Osteoblast (primary cell): ENCODE measurements around the gene EFNA1. TPM values are rescaled to one million over a fixed set of nuclear protein-coding genes. Genes with fewer than 3 reads are reported as not detected.

Source experiments
- DNase-seq: peaks from one replicate; pipeline ENCODE4 v3.0.0; 2011; ENCODE audit warnings: low spot score, mixed read lengths; ENCODE audit not compliant: insufficient read length; ENCODE audit errors: missing footprints
- H2AFZ ChIP-seq: 2 replicates; pipeline ENCODE4 v1.6.0; 2011; ENCODE audit warnings: mild to moderate bottlenecking, low read length
- H3K27ac ChIP-seq: 2 replicates; pipeline ENCODE4 v1.5.1; 2011; ENCODE audit warnings: mild to moderate bottlenecking, low read depth, low read length, moderate library complexity
- H3K27me3 ChIP-seq: 2 replicates; pipeline ENCODE4 v1.6.0; 2012; ENCODE audit warnings: mild to moderate bottlenecking, control low read depth, inconsistent platforms, low read length, moderate library complexity; ENCODE audit not compliant: insufficient read depth
- H3K36me3 ChIP-seq: 2 replicates; pipeline ENCODE4 v1.5.1; 2011; ENCODE audit warnings: mild to moderate bottlenecking, low read length, control low read depth, moderate library complexity; ENCODE audit not compliant: insufficient read depth
- H3K4me1 ChIP-seq: 2 replicates; pipeline ENCODE4 v1.5.1; 2011; ENCODE audit warnings: mild to moderate bottlenecking, low read length, control low read depth, moderate library complexity; ENCODE audit not compliant: insufficient read depth
- H3K4me2 ChIP-seq: 2 replicates; pipeline ENCODE4 v1.6.0; 2011; ENCODE audit warnings: mild to moderate bottlenecking, low read length; ENCODE audit not compliant: insufficient read depth
- H3K4me3 ChIP-seq: fragments of 200-600 bp; sonication (generic); 3 replicates; pipeline ENCODE4 v1.5.1; 2012; ENCODE audit warnings: mild to moderate bottlenecking, low read length, inconsistent platforms; ENCODE audit not compliant: insufficient read depth
- H3K79me2 ChIP-seq: 2 replicates; pipeline ENCODE4 v1.6.0; 2012; ENCODE audit warnings: mild to moderate bottlenecking, low read length, control low read depth, inconsistent platforms; ENCODE audit not compliant: insufficient read depth
- H3K9me3 ChIP-seq: 2 replicates; pipeline ENCODE4 v1.5.1; 2011; ENCODE audit warnings: low read depth, low read length, control low read depth
- H4K20me1 ChIP-seq: 2 replicates; pipeline ENCODE4 v1.6.0; 2012; ENCODE audit warnings: mild to moderate bottlenecking, low read length, control low read depth; ENCODE audit not compliant: insufficient read depth
- total RNA-seq: library from RNA; depleted of rRNA; stranded (reverse); fragments of >200 nt; gene quantifications from 2 replicates; pipeline ENCODE4 v1.2.3, GENCODE V29; 2012
- TF ChIP-seq, protein P1 (sequence below): IDR thresholded peaks from 2 replicates; pipeline ENCODE4 v1.5.1; 2011; ENCODE audit warnings: mild to moderate bottlenecking, low read depth, low read length, moderate library complexity; ENCODE audit errors: extremely low read depth

Gene EFNA1
- total RNA-seq, 1 donor, result 0.36 TPM

DNA sequence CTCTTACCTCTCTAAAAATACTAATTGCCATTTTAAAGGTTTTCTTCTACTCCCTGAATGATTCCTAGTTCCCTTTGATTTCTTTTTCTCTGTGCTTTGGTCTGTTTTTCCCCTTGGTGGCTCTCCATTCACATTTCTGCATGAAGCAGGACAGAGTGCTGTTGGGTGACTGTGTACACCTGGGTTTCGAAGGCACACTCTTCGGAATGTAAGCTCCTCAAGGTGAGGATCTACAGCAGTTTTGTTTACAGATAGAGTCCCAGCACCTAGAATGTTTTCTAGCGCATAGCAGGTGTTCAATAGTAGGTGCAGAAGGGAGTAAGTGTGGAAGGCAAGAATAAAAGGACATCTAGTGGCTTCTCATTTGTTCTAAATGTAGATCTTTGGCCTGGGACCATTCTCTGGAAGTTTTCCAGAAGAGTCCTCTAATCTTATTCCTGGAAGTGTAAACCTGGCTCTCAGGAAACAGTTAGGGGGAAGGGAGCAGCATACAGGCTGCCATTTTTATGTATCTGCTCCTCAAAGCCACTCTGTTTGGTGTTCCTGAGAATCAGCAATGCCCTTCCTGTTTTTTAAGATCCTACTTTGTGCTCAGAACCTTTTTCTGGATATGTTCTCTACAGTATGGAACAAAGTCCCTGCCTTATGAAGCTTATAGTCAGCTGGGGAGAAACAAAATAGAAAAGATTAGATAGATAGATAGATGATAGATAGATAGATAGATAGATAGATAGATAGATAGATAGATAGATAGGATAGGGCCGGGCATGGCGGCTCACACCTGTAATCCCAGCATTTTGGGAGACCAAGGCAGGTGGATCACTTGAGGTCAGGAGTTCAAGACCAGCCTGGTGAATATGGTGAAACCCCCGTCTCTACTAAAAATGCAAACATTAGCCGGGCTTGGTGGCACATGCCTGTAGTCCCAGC is 22.8 kb upstream of the EFNA1 start:
- no peak overlapping the region for H3K27ac ChIP-seq
- peaks cover 16% of the 10 kb centered on the region for H3K27me3 ChIP-seq
- H3K79me2 ChIP-seq, result no peaks in the 10 kb centered on the region
- no peak overlapping the region for H3K4me2 ChIP-seq
- H3K36me3 ChIP-seq, result no peaks in the 10 kb centered on the region
- no peak overlapping the region for H3K4me3 ChIP-seq
- H3K9me3 ChIP-seq, result no peaks in the 10 kb centered on the region
- DNase-seq, result no peak
- TF ChIP-seq, protein P1, sequence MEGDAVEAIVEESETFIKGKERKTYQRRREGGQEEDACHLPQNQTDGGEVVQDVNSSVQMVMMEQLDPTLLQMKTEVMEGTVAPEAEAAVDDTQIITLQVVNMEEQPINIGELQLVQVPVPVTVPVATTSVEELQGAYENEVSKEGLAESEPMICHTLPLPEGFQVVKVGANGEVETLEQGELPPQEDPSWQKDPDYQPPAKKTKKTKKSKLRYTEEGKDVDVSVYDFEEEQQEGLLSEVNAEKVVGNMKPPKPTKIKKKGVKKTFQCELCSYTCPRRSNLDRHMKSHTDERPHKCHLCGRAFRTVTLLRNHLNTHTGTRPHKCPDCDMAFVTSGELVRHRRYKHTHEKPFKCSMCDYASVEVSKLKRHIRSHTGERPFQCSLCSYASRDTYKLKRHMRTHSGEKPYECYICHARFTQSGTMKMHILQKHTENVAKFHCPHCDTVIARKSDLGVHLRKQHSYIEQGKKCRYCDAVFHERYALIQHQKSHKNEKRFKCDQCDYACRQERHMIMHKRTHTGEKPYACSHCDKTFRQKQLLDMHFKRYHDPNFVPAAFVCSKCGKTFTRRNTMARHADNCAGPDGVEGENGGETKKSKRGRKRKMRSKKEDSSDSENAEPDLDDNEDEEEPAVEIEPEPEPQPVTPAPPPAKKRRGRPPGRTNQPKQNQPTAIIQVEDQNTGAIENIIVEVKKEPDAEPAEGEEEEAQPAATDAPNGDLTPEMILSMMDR, result no peak
- H2AFZ ChIP-seq, result no peak overlapping the region
- H3K4me1 ChIP-seq, result no peaks in the 10 kb centered on the region
- H4K20me1 ChIP-seq, result no peaks in the 10 kb centered on the region

DNA sequence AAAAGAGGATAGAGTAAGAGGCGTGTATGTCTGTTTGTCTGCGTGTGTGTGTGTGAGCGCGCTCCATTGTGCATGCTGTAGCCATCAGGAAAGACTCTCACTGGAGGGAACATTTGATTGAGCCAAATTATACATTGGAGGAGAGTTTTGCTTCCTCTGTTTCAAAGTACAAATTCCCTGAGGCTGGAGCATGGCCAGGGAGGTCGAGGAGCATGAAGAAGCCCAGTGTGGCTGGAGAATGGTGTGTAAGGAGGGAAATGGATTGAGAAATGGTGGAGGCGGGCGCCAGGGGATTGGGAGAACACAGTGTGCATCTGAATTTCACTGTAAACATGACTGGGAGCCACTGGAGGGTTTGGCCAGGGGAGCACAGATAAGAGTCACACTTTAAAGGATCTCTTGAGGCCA is 22.1 kb upstream of the EFNA1 start:
- no peaks in the 10 kb centered on the region for H3K9me3 ChIP-seq
- H3K27me3 ChIP-seq, result peaks cover 16% of the 10 kb centered on the region
- H3K79me2 ChIP-seq, result no peaks in the 10 kb centered on the region
- DNase-seq, result no peak
- no peak overlapping the region for H2AFZ ChIP-seq
- H4K20me1 ChIP-seq, result no peaks in the 10 kb centered on the region
- no peaks in the 10 kb centered on the region for H3K36me3 ChIP-seq
- no peaks in the 10 kb centered on the region for H3K4me1 ChIP-seq
- TF ChIP-seq, protein P1, result no peak
- no peak overlapping the region for H3K4me3 ChIP-seq
- no peak overlapping the region for H3K4me2 ChIP-seq
- no peak overlapping the region for H3K27ac ChIP-seq

DNA sequence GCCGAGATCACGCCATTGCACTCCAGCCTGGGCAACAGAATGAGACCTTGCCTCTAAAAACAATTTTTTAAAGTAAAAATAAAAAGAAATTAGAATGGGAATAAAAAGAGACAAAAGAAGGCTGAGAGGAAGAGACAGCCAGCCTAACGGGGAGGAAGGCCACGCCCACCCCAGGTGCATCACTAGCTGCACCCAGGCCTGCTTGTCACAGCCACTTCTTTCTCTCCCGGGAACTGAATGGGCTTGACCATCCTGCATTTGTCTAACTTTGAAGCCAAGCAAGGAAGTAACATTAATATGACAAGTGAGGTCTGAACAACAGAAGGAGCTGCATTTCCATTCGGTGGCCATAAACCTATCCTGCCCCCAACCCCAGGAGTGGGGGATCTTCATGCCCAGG is 20.8 kb upstream of the EFNA1 start:
- Histone ChIP-seq H3K27me3 (peaks cover 16% of the 10 kb centered on the region), H4K20me1 (no peaks in the 10 kb centered on the region), H3K4me3 (no peak overlapping the region), H3K27ac (no peak overlapping the region), H3K79me2 (no peaks in the 10 kb centered on the region), H3K4me1 (no peaks in the 10 kb centered on the region), H3K9me3 (no peaks in the 10 kb centered on the region), H3K36me3 (no peaks in the 10 kb centered on the region), H3K4me2 (no peak overlapping the region), H2AFZ (no peak overlapping the region)
- DNase-seq, result no peak
- TF ChIP-seq, protein P1, result no peak

DNA sequence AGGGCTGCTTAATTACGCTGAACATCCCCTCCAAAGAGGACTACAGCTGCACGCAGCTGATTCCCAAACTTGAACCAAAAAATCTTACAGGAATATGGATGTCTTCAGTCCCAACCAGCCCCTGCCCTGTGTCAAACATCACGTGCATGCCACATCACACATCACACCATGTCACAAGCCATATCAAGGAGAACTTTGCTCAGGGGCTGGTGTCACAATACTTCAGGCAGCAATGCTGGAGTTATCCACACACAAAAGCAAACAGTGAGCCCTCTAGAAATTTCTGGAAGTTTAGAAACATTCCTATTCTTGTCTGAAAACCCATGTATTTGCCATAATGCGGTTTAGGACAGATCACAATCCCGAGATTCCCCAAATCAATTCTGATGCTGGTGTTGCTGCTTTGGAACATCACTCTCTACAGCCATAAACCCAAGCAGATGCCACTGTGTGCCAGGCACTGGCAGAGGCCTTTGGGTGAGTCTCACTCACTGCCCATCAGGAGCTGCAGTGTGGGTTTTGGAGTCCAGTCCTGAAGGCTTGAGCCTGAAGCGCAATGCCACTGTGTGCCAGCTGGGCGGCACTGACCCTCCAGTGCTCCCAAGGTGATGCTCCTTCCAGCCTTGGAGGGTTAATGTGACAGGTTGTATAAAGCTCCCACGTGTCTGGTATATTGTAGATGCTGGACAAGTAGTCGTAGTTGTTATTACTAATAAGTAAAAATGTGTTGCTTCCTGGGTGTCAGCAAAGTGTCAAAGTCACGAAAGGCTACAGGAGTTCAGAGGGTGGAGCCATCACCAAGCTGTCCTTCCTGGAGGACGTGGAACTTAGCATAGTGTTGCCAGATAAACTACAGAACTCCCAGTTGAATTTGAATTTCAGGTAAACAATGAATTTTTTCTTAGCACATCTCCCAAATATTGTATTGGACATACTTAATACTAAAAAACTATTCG is 20.1 kb upstream of the EFNA1 start:
- H3K4me3 ChIP-seq, result no peak overlapping the region
- TF ChIP-seq, protein P1, result no peak
- H3K27ac ChIP-seq, result no peak overlapping the region
- H3K27me3 ChIP-seq, result peaks cover 16% of the 10 kb centered on the region
- H3K79me2 ChIP-seq, result no peaks in the 10 kb centered on the region
- no peaks in the 10 kb centered on the region for H4K20me1 ChIP-seq
- H3K4me2 ChIP-seq, result no peak overlapping the region
- H3K9me3 ChIP-seq, result no peaks in the 10 kb centered on the region
- DNase-seq, result no peak
- H3K4me1 ChIP-seq, result no peaks in the 10 kb centered on the region
- no peaks in the 10 kb centered on the region for H3K36me3 ChIP-seq
- no peak overlapping the region for H2AFZ ChIP-seq
